GM18951 (cell line): ENCODE results near the gene REV1.

Source experiments
- POLR2A ChIP-seq: IDR thresholded peaks from 4 replicates; pipeline ENCODE4 v1.6.1; 2011; ENCODE audit warnings: mild to moderate bottlenecking; ENCODE audit not compliant: insufficient read length, insufficient read depth; ENCODE audit errors: extremely low read depth
- in situ Hi-C: fragments of 300-500 bp; cut with MboI; formaldehyde crosslinking; loops from one replicate; pipeline ENCODE4 v1.12.0; 2022; ENCODE audit warnings: low sequenced_read_pairs, mixed read lengths, inconsistent platforms; ENCODE audit not compliant: unreplicated experiment

Gene REV1

DNA sequence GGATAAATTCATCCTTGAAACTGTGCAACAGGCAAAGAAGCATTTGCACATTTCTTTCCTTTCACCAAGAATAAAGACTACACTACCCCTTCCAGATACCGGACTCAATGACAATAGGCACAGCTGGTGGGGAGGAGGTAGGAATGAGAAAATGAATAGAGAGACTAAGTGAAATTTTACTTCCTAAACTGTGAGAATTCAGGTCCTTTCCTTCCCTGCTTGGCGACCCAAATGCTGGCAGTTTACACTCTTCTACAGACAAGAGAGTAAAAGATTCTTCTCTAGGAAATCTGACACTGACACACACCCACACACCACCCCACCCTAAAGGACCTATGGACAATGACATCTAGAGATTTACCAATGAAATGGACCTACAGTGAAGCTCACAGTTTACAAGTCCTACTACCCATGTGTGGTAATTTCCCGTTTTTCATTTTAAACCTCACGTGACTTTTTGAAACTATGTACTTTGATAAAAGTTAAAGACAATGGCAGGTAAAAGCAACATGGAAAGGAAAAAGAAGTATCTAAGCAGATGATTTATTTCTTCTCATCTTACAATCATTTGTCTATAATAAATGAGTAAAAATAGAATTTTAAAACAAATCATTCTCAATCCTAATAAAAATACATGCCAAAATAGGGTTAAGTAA, 27.9 kb downstream of the REV1 start:
- no peak for TF ChIP-seq POLR2A
- in situ Hi-C loops: no loop called here

DNA sequence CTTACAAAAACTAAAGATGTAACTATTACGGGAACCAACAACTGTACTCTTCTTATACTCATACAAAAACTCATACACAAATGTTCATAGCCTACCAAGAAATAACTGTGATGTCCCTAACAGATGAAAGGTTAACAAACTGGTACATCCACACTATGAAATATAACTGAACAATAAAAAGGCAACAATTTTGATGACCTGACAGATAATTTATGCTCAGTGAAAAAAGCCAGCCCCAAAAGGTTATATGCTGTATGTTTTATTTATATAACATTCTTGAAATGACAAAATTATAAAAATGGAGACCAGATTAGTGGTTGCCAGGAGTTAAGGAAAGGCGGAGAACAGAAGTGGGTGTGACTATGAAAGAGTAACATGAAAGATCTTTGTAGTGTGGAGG, 31.3 kb downstream of the REV1 start:
- TF ChIP-seq POLR2A: no peak
- in situ Hi-C loops: no loop called here

DNA sequence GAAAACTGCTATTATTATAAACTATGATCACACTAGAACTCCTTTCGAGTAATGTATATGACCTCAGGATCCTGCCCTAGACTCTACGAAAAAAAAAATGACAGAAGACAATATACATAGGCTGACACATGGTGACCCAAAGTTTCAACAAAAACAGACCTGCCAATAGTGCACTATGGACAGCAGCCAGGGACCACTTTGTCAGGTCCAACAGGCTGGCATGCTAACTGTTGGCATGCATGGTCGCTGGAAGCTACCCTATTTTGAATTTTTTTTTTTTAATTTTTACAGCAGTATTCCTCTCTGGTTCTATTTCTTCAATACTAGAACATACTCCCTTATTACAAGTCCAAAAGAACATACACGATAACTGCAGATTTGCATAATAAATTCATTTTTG, 38.1 kb downstream of the REV1 start:
- in situ Hi-C loops: no loop called here
- TF ChIP-seq POLR2A: no peak

DNA sequence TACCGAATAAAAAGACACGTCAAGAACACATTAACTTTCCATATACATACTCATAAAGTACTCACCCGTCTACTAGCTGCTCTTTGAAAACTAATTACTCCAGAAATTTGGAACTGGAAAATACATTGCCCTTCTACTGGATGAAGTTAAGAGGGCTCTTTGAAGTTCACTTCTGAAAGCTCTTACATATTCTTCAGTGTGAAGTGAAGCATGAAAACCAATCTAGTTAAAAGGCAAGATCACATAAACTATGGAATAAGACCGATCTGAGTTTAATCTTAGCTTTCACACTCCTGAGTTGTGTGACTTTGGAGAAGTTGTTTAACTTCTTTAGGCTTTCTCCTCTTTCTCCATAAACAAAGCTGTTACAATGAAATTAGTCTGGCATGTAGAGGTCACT, 38.5 kb downstream of the REV1 start:
- in situ Hi-C loops: no loop called here
- TF ChIP-seq POLR2A: no peak

DNA sequence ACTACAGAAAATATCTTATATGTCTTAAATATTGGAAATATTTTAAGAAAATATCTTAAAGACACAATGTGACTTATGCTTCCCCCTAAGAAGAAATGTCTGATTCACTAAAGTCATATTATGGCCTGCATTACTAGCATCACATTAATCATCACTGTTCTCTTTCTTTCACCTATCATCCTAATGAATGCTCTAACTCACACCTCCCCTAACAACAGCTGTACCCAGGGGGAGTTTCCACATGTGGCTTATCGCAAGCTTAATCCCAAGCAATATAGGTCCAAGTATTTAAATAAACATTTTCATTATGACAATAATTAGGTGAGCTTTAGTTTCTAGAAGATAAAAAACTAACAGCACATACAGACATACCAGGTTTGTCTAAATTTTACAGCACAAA, 39.6 kb downstream of the REV1 start:
- in situ Hi-C loops: no loop called here
- TF ChIP-seq POLR2A: no peak

DNA sequence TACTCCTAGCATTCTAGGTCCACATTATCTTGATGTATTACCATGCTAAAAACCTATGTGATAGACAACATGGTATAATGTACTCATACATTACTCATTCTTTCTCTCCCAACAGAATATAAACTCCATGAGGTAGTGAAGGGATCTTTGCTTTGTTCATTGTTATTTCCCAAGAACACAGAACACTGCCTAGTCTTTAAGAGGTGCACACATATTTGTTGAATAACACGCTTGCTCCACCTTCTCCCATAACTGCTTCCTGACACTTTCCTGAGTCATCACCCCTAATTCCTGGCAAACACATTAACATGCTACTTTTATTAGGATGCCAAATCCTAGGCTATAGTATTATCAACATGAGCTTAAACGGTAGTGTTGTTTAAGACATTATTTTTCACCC, 41.3 kb downstream of the REV1 start:
- in situ Hi-C loops: no loop called here

DNA sequence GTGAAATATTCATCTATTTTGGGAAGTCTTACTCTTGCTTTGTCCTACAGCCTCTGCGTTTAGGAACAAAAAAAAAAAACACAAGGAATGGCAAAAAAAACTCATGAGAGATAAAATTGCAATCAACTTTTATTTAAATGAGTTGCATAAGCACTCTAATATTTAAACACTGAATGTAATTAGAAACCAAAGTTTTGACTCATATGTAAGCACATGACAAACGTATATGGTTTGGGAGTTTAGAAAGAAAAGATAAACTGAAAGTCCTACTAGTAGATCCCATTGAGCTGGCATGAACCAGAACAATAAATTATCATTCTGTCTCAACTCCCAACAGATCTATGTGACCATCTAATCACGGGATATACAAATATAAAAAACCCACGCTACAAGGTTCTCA, 44.8 kb downstream of the REV1 start:
- no peak for TF ChIP-seq POLR2A

More for the DNA sequence above, 41.3 kb downstream of the REV1 start:
- TF ChIP-seq POLR2A: no peak

DNA sequence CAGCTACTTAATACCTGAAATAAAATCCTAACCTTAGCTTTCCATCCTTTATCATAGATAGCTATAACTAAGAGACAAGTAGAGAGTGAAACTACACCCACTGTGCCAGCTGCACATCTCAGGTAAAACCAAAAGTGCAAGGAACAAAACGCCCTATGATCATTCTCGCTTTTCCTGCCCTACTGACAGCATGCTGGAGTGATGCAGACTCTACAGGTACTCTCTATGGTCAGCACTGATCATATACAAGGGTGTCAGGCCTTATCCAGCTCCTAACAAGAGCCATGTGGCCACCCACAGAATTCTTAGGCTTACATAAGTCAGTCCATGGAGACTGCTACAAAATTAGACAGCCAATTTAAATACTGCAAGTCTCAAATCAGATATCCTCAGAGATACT, 45.6 kb downstream of the REV1 start:
- TF ChIP-seq POLR2A: no peak
- in situ Hi-C loops: no loop called here

More for the DNA sequence above, 44.8 kb downstream of the REV1 start:
- in situ Hi-C loops: no loop called here

DNA sequence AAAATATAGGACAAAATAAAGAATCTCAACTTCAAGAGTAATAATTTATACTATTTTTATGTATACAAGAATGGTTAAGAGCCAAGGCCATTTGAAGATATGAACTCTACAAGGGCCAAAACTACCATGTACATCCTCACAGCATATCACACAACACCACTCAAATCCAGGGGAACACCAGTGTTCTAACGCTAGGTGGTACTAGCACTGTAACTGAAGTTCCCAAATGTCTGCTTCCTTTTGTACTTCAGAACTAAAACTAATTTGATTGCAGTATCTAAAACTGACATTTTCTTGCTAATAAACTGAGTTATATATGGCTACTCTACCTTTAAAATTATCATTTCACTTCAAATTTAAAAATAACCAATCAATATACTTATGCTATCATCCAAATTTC, 47.0 kb downstream of the REV1 start:
- in situ Hi-C loops: no loop called here
- no peak for TF ChIP-seq POLR2A

DNA sequence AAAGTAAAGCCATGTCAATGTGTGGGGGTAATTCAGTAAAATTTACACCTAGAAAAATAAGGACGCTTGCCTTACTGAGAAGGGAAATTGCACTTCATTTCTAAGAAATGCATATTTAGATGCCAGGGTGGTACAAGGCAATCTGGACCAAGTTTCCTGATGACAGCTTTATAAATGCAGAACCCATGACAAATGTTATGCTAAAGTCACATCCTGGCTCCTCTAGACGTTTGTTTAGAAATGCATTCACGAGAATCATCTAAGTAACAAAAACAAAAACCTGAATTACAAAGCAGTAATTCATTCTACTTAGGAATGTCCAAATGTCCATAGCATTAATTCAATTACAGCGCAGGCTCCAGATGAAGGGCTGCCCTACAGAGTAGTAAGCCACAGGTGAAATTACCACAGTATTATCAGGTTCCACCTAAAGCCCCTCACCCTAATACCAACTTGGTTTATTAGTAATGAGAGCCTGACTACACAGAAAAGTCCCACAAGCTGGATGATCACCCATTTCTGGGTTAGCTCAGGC, 49.8 kb downstream of the REV1 start:
- in situ Hi-C loops: no loop called here
- no peak for TF ChIP-seq POLR2A

DNA sequence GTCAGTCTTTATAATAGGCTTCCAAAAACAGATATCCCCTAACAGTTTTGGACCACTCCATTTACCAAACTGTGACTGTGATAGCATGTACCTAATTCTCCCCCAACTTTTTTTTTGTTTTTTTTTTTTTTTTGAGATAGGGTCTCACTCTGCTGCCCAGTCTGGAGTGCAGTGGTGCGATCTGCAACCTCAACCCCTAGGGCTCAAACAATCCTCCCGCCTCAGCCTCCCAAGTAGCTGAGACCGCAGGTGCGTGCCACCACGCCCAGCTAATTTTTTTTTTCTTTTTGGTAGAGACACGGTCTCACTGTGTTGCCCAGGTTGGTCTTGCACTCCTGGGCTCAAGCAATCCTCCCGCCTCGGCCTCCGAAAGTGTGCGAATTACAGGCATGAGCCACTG, 52.9 kb downstream of the REV1 start:
- in situ Hi-C loops: no loop called here
- TF ChIP-seq POLR2A: no peak

DNA sequence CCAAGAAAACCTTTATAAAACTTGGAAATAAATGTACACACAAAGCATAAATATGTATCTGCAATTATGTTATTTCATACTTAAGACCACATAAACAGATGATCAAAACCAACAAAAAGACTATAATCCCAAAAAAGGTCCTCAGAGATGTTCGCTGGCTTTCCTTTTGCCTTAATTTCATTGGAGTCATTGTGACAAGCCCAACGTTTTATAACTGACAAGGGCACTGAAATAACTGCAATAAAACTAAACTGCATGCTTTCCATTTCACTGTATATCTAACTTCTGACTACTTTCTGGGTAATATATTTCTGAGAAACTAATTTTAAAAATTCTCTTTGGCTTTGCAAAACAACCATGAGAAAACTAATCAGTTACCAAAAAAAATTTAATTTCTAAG, 56.5 kb downstream of the REV1 start:
- in situ Hi-C loops: no loop called here
- no peak for TF ChIP-seq POLR2A

DNA sequence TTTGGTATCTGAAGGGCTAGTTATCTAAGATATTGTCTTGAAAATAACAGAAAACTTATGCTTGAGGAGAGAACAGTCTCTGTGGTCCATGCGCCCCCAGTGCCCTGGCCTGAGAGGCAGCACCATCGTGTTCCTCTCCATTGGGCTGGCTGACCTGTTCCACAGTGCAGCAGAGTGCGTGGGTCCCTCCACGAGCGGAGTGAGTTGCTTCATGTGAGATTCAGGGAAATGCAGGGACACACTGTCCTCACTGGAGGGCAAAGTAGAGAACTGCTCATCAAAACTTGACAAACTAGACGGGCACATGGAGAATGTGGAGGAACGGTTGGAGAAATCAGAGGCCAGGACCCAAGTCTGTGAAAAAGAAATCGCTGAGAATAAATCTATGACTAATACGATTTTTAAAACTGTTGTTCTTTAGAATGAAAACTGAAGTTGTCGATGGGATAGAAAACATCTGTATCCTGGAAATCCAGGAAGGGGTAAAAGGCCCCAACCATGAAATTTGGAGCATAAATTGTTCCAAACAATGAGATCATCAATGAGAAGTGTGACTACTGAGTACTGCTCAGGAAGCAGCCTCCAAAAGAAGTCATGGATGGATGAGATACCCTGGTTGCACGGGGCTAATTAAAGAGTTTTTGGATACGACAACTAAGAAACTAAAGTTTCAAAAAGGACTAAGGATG, 58.1 kb downstream of the REV1 start:
- no peak for TF ChIP-seq POLR2A
- in situ Hi-C loops: no loop called here

DNA sequence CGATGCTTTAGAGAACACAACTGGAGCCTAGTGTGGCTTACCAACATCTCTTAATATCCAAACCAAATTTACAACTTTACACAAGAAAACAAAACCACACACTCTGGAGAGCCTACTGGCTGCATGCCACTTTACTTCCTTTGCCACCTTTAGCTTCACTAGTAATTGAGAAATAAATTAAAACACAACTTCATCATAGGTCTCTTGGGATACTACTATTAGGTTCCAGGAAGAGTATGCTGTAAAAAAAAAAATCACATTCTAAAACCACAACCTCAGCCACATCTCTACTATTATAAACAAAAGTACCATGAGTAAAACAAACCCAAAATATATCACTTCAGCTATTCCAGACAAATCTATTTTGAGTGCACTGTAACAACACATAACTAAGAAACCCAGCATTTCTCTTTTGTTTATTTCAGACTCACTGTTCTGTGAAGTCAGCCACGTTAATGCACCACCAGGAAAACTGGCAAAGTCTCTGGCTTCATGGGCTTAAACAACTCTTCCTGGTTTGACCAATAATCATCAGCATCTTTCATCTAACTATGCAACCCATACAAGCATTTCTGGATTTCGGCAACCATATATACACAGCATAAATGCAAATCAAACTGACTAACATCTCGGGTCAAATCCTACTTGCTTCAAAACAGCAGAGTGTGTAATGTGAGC, 59.1 kb downstream of the REV1 start:
- in situ Hi-C loops: no loop called here
- TF ChIP-seq POLR2A: no peak
